Right lung (tissue), 5 donors: ENCODE measurements around the gene CDKAL1. TPM values are rescaled to one million over a fixed set of nuclear protein-coding genes. Genes with fewer than 3 reads are reported as not detected.
A peak's percentile ranks its signal among the peaks of the same experiment; 100 is the strongest.

Experiments
- DNase-seq, 2 donors: peaks; one replicate each; pipeline ENCODE4 v3.0.0-alpha.2; 2013
- polyA plus RNA-seq, 5 donors: library from polyadenylated mRNA; unstranded; fragments of 120-200 nt; gene quantifications; one replicate each; pipeline versions ENCODE4 v1.2.1 to v1.2.3, GENCODE V29; 2013; ENCODE audit warnings: inconsistent platforms in 1 of 5, low replicate concordance in 1 of 5; ENCODE audit not compliant: insufficient read length in 5 of 5, insufficient read depth in 1 of 5

Gene CDKAL1
- polyA plus RNA-seq, 5 donors = 15.1 to 19.5 (median 18.2) TPM

DNA sequence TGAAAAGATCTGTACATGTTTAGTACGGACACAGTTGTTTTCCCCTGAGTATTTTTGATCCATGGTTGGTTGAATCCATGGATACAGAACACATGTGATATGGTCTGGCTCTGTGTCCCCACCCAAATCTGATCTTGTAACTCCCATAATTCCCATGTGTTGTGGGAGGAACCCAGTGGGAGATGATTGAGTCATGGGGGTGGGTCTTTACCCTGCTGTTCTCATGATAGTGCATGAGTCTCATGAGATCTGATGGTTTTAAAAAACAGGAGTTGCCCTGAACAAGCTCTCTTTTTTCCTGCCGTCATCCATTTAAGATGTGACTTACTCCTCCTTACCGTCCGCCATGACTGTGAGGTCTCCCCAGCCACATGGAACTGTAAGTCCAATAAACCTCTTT lies 139.2 kb downstream of the CDKAL1 start:
- no peak for DNase-seq

- no peak for DNase-seq
These were observed 140.4 kb downstream of the CDKAL1 start for GRCh38 chr6:20674664-20675063.

GRCh38 chr6:20678831-20679352 lies 144.6 kb downstream of the CDKAL1 start:
- no peak for DNase-seq

DNA sequence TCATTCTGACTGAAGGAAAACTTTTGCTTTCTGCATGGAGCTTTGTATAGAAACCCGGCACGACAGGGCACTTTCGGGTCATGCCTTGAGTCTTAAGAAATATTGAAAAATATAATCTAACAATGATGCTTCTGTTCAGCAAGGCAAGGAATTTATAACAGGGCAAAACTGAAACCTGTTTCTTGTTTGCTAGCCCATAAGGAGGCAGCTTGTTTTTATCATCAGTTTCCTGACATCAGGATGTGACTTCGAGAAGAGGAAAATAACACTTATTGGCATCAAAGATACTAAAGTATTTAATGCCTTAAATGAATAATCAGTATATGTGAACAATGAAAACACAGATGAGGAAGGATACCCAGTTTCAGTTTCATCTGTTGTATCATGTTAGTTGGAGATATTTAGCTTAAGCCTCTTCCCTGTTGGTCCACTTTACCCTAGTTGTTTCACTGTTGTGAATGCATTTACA lies 146.5 kb downstream of the CDKAL1 start:
- DNase-seq = no peak

DNA sequence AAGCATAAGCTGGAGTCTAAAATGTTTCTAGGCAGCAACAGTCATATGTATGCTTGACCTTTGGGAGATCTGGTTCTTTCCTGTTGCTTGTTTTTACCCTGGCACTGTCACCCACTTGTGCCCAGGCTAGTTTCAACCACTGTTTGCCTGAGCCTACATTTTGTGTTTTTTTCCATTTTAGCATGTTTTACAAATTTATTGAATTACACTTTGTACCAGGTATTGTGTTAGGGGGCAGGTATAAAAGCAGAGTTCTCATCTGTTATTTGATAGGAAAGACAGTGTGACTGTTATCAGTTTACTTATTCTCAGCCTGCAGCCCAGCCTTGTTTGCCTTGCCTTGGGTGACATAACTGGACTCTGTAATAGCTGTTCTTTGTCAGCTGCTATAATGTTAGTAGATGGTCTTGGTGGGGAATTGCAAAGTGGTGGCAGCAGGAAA lies 147.0 kb downstream of the CDKAL1 start:
- no peak for DNase-seq

DNA sequence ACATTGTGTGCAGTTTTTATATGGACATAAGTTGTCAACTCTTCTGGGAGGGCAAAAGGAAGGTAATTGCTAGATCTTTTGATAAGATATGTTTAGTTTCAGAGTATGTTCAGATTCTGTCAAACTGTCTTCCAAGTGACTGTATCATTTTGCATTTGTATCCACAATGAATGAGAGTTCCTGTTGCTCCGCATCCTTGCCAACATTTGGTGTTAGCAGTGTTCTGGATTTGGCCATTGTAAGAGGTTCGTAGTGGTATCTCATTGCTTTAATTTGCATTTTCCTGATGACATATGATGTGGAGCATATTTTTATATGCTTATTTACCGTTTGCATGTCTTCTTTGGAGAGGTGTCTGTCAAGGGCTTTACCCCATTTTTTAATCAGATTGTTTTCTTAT lies 150.2 kb downstream of the CDKAL1 start:
- DNase-seq = no peak

GRCh38 chr6:20686142-20686541 lies 151.9 kb downstream of the CDKAL1 start:
- DNase-seq = no peak

DNA sequence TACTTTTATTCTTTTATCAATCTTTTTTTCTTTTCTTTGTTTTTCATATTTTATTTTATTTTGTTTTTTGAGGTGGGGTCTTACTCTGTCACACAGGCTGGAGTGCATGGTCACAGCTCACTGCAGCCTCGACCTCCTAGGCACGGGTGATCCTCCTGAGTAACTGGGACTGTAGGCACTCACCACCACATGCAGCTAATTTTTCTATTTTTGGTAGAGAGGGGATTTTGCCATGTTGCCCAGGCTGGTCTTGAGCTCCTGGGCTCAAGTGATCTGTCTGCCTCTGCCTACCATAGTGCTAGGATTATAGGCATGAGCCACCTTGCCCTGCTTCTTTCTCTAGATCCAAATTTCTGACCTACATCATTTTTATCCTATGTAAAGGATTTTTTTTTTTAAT lies 153.2 kb downstream of the CDKAL1 start:
- no peak for DNase-seq

- DNase-seq = no peak
These were observed 154.6 kb downstream of the CDKAL1 start for GRCh38 chr6:20688710-20689500.

GRCh38 chr6:20691185-20691584 lies 156.9 kb downstream of the CDKAL1 start:
- DNase-seq = no peak

- DNase-seq = no peak
These were observed 157.8 kb downstream of the CDKAL1 start for GRCh38 chr6:20692023-20692422.

DNA sequence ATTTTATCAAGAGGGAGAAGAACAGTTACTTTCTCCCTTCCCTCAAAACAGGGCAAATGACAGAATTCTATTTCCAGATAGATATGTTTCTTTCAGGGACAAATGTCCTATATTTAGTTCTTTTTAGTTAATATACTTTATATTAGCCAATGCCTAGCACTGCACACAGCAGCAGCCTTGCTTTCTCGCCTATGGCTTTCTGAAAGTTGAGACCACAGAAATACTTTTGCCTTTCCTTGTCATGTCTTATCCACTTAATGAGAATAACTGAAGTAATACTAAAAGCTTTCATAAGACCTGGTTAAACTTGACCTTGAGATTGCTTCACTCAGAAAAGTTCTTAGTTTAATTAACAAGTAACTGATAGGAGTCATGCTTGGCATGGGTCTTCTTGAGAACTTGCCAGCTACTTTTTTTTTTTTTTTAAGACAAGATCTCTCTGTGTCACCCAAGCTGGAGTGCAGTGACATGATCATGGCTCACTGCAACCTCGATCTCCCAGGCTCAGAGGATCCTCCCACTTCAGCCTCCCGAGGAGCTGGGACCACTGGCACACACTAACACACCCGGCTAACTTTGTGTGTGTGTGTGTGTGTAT lies 159.3 kb downstream of the CDKAL1 start:
- peak in 1 of 2 donors; percentile 6 for DNase-seq

GRCh38 chr6:20696676-20697075 lies 162.4 kb downstream of the CDKAL1 start:
- DNase-seq = no peak

DNA sequence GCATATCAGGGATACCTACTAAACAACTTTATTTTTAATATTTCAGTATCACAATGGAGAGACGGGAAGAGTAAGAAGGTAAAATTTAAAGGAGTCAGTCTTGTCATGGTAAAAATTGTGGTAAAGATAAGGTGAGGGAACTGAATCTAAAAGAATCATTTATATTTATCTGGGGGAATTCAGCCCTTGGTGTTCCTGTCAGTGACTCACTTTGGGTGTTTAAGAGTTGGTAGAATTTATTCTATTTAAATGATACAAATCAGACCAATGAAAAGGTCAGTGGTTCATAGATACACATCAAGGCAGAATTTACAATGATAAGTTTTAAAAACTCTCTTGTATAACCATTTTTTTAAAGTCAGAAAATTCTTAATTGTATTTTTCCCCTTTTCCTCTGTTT lies 164.4 kb downstream of the CDKAL1 start:
- no peak for DNase-seq

DNA sequence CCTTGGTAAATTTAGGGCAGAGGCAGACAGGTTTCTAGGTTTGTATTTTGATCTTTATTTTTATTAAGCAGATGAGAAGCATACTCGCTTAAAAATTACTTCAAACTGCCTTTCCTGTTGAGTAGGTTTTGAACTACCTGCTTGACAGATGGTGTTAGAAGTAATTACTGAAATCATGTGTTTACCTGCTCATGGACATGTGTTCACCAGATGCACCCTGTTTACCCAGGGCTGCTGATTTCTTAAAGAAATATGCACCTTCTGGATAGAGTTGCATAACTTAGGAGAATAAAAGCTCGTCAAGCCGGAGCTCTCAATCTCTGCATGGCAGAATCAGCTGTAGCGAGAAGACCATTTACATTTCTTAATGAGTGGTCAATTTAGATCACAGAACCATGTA lies 165.1 kb downstream of the CDKAL1 start:
- no peak for DNase-seq

- DNase-seq = no peak
These were observed 166.1 kb downstream of the CDKAL1 start for GRCh38 chr6:20700375-20700774.

- DNase-seq = no peak
These were observed 168.1 kb downstream of the CDKAL1 start for GRCh38 chr6:20702366-20702765.

GRCh38 chr6:20703049-20703448 lies 168.8 kb downstream of the CDKAL1 start:
- DNase-seq = no peak

- no peak for DNase-seq
These were observed 170.2 kb downstream of the CDKAL1 start for GRCh38 chr6:20704325-20705025.

DNA sequence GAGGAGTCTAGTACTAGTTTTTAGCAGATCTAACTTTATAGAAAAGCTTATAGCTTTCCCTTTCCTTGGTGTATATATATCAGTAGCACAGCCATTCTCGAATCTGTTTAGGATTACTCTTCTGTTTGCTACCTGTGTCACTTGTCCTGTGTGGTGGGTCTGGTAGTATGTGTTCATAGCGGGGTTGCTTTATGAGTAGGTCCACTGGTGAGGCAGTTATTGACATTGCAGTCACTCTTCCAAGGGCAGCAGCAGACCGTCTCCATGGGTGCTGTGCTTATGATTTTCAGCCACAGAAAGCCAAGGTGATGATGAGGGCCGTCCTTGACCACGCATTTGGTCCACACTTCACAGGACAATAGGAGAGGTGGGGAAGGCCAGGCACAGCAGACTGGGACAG lies 171.5 kb downstream of the CDKAL1 start:
- DNase-seq = no peak

DNA sequence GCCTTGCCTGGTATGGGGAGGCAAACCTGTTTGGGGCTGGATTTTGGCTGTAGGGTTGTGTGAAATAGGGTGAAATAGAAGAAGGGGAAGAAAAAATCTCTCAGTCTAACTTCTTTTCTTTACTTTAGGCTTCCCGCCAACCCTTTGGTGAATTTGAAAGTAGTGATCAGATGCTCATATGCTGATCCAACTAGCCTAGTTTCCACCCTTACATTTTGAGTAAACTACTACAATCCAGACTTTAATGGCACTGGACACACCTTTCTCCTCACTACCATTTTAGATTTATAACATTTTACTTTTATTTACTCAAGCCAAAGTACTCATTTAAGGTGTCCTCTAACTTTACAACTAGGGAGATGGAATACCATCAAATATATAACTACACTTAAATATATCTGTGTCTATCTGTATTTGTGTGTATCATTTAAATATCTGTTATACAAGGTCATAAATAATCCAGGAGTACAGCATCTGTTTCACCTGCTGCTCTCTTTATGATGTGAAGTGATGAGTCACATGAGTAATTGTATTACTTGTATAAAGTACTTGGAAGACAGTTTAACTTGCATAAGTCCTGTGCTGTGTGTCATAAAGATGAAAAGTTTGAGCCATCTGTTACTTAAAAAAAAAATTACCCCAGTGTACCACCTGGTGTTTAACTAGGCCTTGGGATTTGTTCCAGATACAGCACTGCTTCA lies 172.1 kb downstream of the CDKAL1 start:
- no peak for DNase-seq

DNA sequence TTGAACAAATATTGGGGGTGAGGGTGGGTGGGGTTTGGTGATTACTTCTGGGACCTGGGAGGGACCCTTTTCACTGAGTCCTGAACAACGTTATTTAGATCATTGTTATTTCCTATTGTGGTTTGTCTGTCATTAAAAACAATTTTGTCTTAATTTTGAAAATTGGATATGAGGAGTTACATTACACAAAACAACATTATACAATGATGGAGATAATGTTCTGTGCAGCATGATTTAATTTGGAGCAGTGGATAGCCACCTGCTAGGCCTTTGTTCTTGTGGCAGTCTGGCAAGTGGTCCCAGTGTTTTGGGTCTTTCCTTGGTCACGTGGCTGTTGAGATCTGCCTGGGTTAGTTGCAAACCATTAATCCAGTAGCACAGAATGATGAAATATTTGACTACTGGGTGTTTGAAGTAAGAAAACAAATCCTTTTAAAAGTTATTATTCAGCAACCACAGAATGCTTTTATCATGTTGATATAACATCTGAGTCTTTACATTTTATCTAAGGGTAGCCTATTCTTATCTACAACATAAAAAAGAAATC lies 172.8 kb downstream of the CDKAL1 start:
- DNase-seq = no peak
